B cell (primary cell): ENCODE data around the gene CFAP157. TPM values are rescaled to one million over a fixed set of nuclear protein-coding genes. Genes with fewer than 3 reads are reported as not detected.

Experiments
- ATAC-seq: fragments of 200-7000 bp; cut with Tn5 transposase; one replicate; pipeline ENCODE4 v1.10.0; 2021; ENCODE audit warnings: low read depth, mild to moderate bottlenecking, moderate number of reproducible peaks, moderate library complexity
- CTCF ChIA-PET: fragments of 350-600 bp; sonication (Branson Sonifier 250); formaldehyde crosslinking; loops from one replicate; lab custom pipeline; 2021; ENCODE audit warnings: antibody characterized with exemption, inconsistent platforms; lab: Charles Lee
- POLR2A ChIA-PET: fragments of 350-600 bp; sonication (Branson Sonifier 250); formaldehyde crosslinking; loops from one replicate; lab custom pipeline; 2021; ENCODE audit warnings: antibody characterized with exemption; lab: Charles Lee
- DNase-seq: peaks from one replicate; pipeline ENCODE4 v3.0.0; 2013
- H2AFZ ChIP-seq: 2 replicates; pipeline ENCODE4 v1.6.1; 2012; ENCODE audit warnings: mild to moderate bottlenecking, low read depth, low read length; ENCODE audit not compliant: insufficient read depth, poor library complexity, severe bottlenecking
- H3K27ac ChIP-seq, 2 donors: 1 replicate in 1 of 2; 2 replicates in 1 of 2; pipeline ENCODE4 v1.5.1; 2012 to 2013; ENCODE audit warnings: low read length in 2 of 2, mild to moderate bottlenecking in 2 of 2, moderate library complexity in 1 of 2
- H3K27me3 ChIP-seq, 4 experiments: fragments of 200-600 bp in 1 of 4; sonication (generic) in 1 of 4; replicated peaks in 1 of 4; 1 replicate in 2 of 4; 2 replicates in 2 of 4; pipeline versions ENCODE4 v1.6.1 to v1.7.0; 2013 to 2016; ENCODE audit warnings: low read length in 3 of 4, mild to moderate bottlenecking in 2 of 4, mixed read lengths in 1 of 4, moderate library complexity in 1 of 4; ENCODE audit not compliant: insufficient read depth in 4 of 4, control insufficient read depth in 3 of 4; ENCODE audit errors: control extremely low read depth in 1 of 4
- H3K36me3 ChIP-seq, 2 experiments: replicated peaks in 1 of 2; 1 replicate in 1 of 2; 2 replicates in 1 of 2; pipeline versions ENCODE4 v1.6.1 to v1.7.1; 2013; ENCODE audit warnings: low read length in 1 of 2; ENCODE audit not compliant: insufficient read depth in 2 of 2, control insufficient read depth in 1 of 2; ENCODE audit errors: control extremely low read depth in 1 of 2, extremely low read depth in 1 of 2
- H3K4me1 ChIP-seq, 2 donors: fragments of 200-600 bp in 1 of 2; sonication (generic) in 1 of 2; 1 replicate in 1 of 2; 2 replicates in 1 of 2; pipeline versions ENCODE4 v1.5.1 to v1.6.1; 2013 to 2017; ENCODE audit warnings: low read length in 2 of 2; ENCODE audit not compliant: control insufficient read depth in 2 of 2, insufficient read depth in 2 of 2
- H3K4me2 ChIP-seq: replicated peaks from 2 replicates; pipeline ENCODE3; 2012; ENCODE audit warnings: mild to moderate bottlenecking, low read depth, low read length; ENCODE audit not compliant: poor library complexity, severe bottlenecking
- H3K4me3 ChIP-seq, 5 experiments: fragments of 200-600 bp in 1 of 5; sonication (generic) in 1 of 5; 1 replicate in 3 of 5; 2 replicates in 2 of 5; pipeline versions ENCODE4 v1.5.1 to v1.7.0; 2011 to 2016; ENCODE audit warnings: low read length in 4 of 5, mild to moderate bottlenecking in 4 of 5, low read depth in 2 of 5, control low read depth in 1 of 5, moderate library complexity in 1 of 5; ENCODE audit not compliant: insufficient read depth in 1 of 5; ENCODE audit errors: control extremely low read depth in 1 of 5, extremely low read depth in 1 of 5
- H3K79me2 ChIP-seq: fragments of 200-600 bp; sonication (generic); one replicate; pipeline ENCODE4 v1.6.0; 2016; ENCODE audit warnings: low read length; ENCODE audit not compliant: control insufficient read depth, insufficient read depth
- H3K9ac ChIP-seq: fragments of 200-600 bp; sonication (generic); 2 replicates; pipeline ENCODE4 v1.6.1; 2017; ENCODE audit warnings: mild to moderate bottlenecking, low read length, moderate library complexity
- H3K9me3 ChIP-seq, 3 donors: one replicate each; pipeline versions ENCODE4 v1.6.1 to v1.7.1; 2013; ENCODE audit warnings: low read length in 2 of 3; ENCODE audit not compliant: control insufficient read depth in 2 of 3, insufficient read depth in 1 of 3; ENCODE audit errors: control extremely low read depth in 1 of 3
- H4K20me1 ChIP-seq: 2 replicates; pipeline ENCODE4 v1.6.0; 2012; ENCODE audit warnings: mild to moderate bottlenecking, low read length; ENCODE audit not compliant: insufficient read depth, control insufficient read depth, poor library complexity, severe bottlenecking
- H3K27ac Mint-ChIP-seq: one replicate; pipeline ENCODE4 v1.8.0; 2021; ENCODE audit warnings: mixed read lengths
- H3K27me3 Mint-ChIP-seq: one replicate; pipeline ENCODE4 v1.8.0; 2021; ENCODE audit warnings: mixed read lengths
- H3K4me1 Mint-ChIP-seq: one replicate; pipeline ENCODE4 v1.8.0; 2021; ENCODE audit warnings: mixed read lengths
- H3K4me3 Mint-ChIP-seq: one replicate; pipeline ENCODE4 v1.8.0; 2021; ENCODE audit warnings: mixed read lengths
- H3K9me3 Mint-ChIP-seq: one replicate; pipeline ENCODE4 v1.8.0; 2022; ENCODE audit warnings: mixed read lengths; ENCODE audit not compliant: insufficient read depth
- CTCF ChIP-seq: fragments of 200-600 bp; IDR thresholded peaks from one replicate; pipeline ENCODE4 v1.8.0; 2022; ENCODE audit warnings: antibody characterized with exemption, mild to moderate bottlenecking
- EZH2 ChIP-seq: IDR thresholded peaks from 2 replicates; pipeline ENCODE4 v1.6.1; 2012; ENCODE audit warnings: borderline replicate concordance, low read depth, mild to moderate bottlenecking, moderate library complexity, low read length; ENCODE audit not compliant: insufficient read depth, poor library complexity, severe bottlenecking
- WGBS: methylation state at CpG from one replicate; pipeline ENCODE4 v1.1.5; 2013; ENCODE audit warnings: missing lambda C conversion rate; ENCODE audit not compliant: insufficient coverage; 5-methylcytosine and 5-hydroxymethylcytosine counted together
- intact Hi-C: fragments of 100-400 bp; cut with micrococcal nuclease; formaldehyde crosslinking; loops from one replicate; pipeline ENCODE4 v1.10.0; 2022
- polyA plus RNA-seq: library from polyadenylated mRNA; depleted of rRNA; stranded (reverse); fragments of >200 nt; gene quantifications from 2 replicates; pipeline ENCODE4 v1.2.3, GENCODE V29; 2012
- total RNA-seq, 2 donors: library from RNA; stranded (reverse); fragments of 120-200 nt in 1 of 2; gene quantifications; 1 replicate in 1 of 2; 2 replicates in 1 of 2; pipeline versions ENCODE4 v1.2.3 to v1.2.4, GENCODE V29; 2013 to 2022

CFAP157 gene
- total and polyA plus RNA-seq, 2 donors (not counting 1 experiment from before 2014, with no cell fraction given), result 0.03 TPM; not detected in 1

- ChIA-PET POLR2A (interaction anchor here (0.6 kb wide), 1 partner anchor 119 kb away, joined by 3 read pairs; no protein-coding TSS in a partner anchor), CTCF (interaction anchor here (0.7 kb wide), 1 partner anchor 243 kb away, joined by 3 read pairs; no protein-coding TSS in a partner anchor)
These were observed 6.6 kb upstream of the CFAP157 start for GRCh38 chr9:127700140-127700539.

More at GRCh38 chr9:127700140-127700539, 6.6 kb upstream of the CFAP157 start:
- no peak overlapping the region for H2AFZ ChIP-seq
- TF ChIP-seq CTCF, result no peak
- no peak for TF ChIP-seq EZH2
- Mint-ChIP-seq H3K27me3 (no peaks in the 10 kb centered on the region), H3K4me1 (peaks cover 14% of the 10 kb centered on the region), H3K9me3 (no peaks in the 10 kb centered on the region), H3K4me3 (peak overlapping the region; percentile 82), H3K27ac (no peak overlapping the region)
- ATAC-seq (no peak), DNase-seq (no peak)
- H3K27me3 ChIP-seq, result no peaks in the 10 kb centered on the region
- intact Hi-C loops, result no loop called here
- H4K20me1 ChIP-seq, result no peaks in the 10 kb centered on the region
- peaks cover 6 to 12% of the 10 kb centered on the region in 2 donors for H3K4me1 ChIP-seq
- no peaks in the 10 kb centered on the region for H3K9me3 ChIP-seq
- no peak overlapping the region for H3K4me3 ChIP-seq
- 100% methylated on average over 2 of the region's 2 CpGs for WGBS
- no peak overlapping the region for H3K9ac ChIP-seq
- H3K27ac ChIP-seq, result no peak overlapping the region
- H3K36me3 ChIP-seq, result no peaks in the 10 kb centered on the region
- H3K79me2 ChIP-seq, result no peaks in the 10 kb centered on the region
- H3K4me2 ChIP-seq, result no peak overlapping the region
